ENCODE data around the gene TNFRSF21.

- TF ChIP-seq CTCF (conservative IDR thresholded peaks at IDR 0.05) (no peak), EZH2 (IDR thresholded peaks at IDR 0.05; ENCODE audit: low read depth) (no peak)
These were observed 70.2 kb downstream of the TNFRSF21 start for GRCh38 chr6:47239546-47239945.
